GM13977 (cell line): ENCODE results near the gene CTTNBP2.

Experiments used
- DNase-seq: peaks from one replicate; pipeline ENCODE4 v3.0.0; 2012; ENCODE audit warnings: low spot score
- in situ Hi-C: fragments of 300-500 bp; cut with MboI; formaldehyde crosslinking; loops from one replicate; pipeline ENCODE4 v1.12.0; 2022; ENCODE audit warnings: low sequenced_read_pairs, low pct_unique_long_range_greater_than_20kb, mixed read lengths, inconsistent platforms; ENCODE audit not compliant: unreplicated experiment
- TF ChIP-seq, protein P1 (sequence below): IDR thresholded peaks from 2 replicates; pipeline ENCODE4 v1.5.1; 2012; ENCODE audit warnings: mild to moderate bottlenecking, control low read depth; ENCODE audit not compliant: insufficient read depth; ENCODE audit errors: extremely low read depth, missing control alignments

Gene CTTNBP2

DNA sequence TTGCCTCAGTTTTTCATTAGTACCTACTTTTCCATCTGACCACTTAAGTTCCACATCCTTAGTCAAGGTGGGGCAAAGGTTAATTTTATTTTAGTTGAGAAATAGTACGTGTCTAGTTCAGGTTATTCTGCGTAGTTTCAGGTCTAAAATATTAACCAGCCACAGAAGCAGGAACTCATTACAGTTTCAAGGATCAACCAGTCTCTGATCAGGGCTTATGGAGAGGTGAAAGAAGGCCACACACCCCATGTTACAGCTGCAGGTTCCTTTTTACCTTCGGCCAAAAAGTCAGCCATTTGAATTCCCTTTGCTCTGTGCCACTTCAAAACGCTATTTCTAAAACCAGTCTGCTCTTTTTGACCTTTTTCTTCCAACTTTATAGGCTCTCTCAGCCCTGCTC lies 134.2 kb downstream of the CTTNBP2 start:
- no peak for DNase-seq
- TF ChIP-seq, protein P1, sequence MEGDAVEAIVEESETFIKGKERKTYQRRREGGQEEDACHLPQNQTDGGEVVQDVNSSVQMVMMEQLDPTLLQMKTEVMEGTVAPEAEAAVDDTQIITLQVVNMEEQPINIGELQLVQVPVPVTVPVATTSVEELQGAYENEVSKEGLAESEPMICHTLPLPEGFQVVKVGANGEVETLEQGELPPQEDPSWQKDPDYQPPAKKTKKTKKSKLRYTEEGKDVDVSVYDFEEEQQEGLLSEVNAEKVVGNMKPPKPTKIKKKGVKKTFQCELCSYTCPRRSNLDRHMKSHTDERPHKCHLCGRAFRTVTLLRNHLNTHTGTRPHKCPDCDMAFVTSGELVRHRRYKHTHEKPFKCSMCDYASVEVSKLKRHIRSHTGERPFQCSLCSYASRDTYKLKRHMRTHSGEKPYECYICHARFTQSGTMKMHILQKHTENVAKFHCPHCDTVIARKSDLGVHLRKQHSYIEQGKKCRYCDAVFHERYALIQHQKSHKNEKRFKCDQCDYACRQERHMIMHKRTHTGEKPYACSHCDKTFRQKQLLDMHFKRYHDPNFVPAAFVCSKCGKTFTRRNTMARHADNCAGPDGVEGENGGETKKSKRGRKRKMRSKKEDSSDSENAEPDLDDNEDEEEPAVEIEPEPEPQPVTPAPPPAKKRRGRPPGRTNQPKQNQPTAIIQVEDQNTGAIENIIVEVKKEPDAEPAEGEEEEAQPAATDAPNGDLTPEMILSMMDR, result no peak
- in situ Hi-C loops, result no loop called here

DNA sequence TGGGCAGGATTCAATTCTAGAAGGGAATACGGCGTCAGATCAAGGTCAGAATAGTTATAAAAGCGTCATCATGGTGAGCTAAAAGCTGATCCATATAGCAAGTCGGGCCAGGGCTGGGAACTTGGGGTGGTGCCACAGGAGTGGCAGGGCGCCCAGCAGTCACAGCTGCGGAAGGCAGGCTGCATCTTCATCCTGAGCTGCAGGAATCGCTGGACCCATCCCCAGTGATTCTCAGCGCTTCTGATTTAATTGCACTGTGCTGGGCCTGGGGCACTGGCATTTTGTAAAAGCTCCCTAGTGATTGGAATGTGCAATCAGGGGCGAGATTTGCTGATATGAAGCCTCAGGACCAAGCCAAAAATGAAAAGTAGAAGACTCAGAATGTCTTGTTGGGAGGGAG lies 135.3 kb downstream of the CTTNBP2 start:
- in situ Hi-C loops, result no loop called here
- no peak for DNase-seq
- TF ChIP-seq, protein P1, result no peak

DNA sequence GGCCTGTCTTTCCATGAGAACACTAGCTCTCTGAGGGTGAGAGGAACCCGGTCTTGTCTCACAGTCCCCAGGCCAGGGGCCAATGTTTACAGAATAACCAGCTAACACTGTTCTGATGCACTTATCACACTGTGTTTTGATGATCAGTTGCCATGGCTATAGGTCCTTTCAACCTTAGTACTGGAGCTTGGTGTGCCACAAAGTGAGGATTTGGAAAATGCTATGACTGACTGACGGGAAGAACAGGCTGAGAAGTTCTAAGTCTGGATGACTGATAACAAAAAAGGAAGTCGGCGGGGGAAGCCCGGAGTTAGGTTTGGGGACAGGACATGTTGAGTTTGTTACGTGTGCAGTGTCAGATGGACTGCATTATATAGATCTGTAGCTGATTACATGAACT lies 141.8 kb downstream of the CTTNBP2 start:
- TF ChIP-seq, protein P1, result no peak
- in situ Hi-C loops, result no loop called here
- peak; percentile 62 for DNase-seq

DNA sequence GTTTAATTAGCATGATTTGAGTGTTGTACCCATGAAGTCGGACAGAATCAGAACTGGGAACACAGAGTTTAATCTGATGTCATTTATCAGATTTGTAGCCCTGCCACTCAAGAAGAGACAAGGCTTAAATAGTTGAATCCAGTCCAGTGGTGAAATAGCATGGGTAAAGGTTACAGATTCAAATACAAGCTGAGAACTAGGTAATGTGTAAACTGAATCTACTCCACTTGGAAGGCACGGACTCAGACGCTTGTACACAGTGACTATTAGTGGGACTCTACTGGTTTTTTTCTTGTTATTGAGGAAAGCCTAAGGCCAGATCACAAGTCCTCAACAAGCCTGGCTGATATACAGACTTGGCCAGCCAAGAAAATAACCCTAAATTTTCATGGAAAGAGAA lies 142.9 kb downstream of the CTTNBP2 start:
- TF ChIP-seq, protein P1, result no peak
- in situ Hi-C loops, result no loop called here

DNA sequence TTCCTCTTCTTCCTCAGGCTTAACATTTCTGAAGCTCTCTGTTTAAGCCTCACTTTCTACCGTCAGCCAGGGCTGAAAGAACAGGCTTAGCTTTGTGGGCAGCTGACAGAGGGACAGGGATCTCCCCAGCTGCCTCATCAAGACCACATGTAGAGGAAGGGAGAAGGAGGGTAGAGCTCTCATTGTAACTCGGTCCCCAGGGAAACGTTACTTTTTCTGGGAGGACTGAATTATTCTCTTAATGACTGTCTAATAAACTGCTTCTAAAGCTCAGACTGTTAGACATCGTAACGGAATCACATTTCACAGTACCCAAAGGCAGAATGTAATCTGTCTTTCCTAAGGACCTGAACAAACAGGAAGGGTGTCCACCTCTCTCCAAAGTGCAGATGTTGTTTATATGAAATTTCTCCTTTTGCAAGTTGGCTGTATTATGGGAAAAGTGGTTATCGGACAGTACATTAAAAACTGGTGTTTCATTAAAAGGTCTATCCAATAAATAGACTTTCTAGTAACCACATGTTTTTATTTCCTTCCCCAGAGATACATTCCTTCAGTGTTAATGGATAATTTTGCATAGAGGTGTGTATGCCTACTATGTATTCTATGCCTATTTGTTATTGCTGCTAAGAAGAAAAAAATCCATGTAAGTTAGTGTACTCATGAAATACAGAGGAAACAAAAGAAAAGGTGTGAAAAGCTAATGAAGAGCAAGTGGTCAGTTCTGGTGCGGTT lies 144.2 kb downstream of the CTTNBP2 start:
- no peak for DNase-seq
- in situ Hi-C loops, result no loop called here
- TF ChIP-seq, protein P1, result no peak

More for the DNA sequence above, 142.9 kb downstream of the CTTNBP2 start:
- DNase-seq, result no peak

DNA sequence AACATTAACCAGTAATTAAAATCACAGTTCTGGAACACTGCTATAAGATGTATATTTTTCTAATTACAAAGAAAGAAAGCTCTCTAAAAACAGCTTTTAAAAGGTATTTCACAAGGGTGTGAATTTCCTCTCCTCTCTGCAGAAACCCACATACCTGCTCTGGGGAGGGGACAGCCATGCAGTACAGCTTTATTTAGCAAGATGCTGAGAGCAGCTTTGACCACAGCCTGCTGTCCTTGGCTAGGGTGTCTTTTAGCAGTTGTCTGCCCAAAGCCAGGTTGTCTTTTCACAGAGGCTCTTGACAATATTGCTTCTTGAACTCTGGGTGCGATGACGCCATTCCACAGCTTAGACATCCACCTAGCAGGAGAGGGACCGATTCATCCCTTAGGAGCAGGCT lies 148.3 kb downstream of the CTTNBP2 start:
- TF ChIP-seq, protein P1, result no peak
- no peak for DNase-seq
- in situ Hi-C loops, result loop anchor here (25.0 kb wide), 1 partner anchor 263 kb away; no protein-coding TSS in a partner anchor

DNA sequence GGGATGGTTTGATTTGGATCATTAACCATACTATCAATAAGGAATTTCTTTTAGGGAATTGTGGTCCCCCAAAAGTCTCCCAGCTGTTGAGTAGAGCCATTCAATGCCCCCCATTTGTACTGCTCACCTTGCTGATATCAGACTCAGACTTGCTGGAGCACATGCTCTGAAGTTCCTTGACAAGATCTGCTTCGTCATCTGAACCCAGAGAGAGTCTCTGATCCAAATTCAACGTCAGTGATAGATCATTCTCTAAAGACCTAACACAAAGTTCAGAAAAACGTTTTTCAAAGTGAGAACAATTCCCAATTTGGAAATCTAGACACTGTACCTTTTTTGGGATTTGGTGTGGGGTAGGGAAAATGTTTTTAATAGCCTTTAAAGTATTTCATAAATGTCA lies 153.9 kb downstream of the CTTNBP2 start:
- in situ Hi-C loops, result loop anchor here (25.0 kb wide), 1 partner anchor 257 kb away; no protein-coding TSS in a partner anchor
- TF ChIP-seq, protein P1, result no peak
- no peak for DNase-seq
